NCI-H460 (cell line): ENCODE results near the gene C2orf72. TPM values are rescaled to one million over a fixed set of nuclear protein-coding genes. Genes with fewer than 3 reads are reported as not detected.
"Not testable (repeated sequence)": the region's sequence is repeated elsewhere in the genome, so short reads cannot be mapped to it uniquely, and the experiment has no call there.

Experiments
- DNase-seq: peaks from one replicate; pipeline ENCODE4 v3.0.0-alpha.2; 2016; ENCODE audit warnings: low read depth; ENCODE audit errors: extremely low read depth
- total RNA-seq: library from RNA; depleted of rRNA; stranded (reverse); fragments of >200 nt; shearing (Covaris generic); gene quantifications from 2 replicates; pipeline ENCODE4 v1.2.3, GENCODE V29; 2014

The C2orf72 gene
- total RNA-seq, 1 experiment from 2014 or later: 1.1 TPM

DNA sequence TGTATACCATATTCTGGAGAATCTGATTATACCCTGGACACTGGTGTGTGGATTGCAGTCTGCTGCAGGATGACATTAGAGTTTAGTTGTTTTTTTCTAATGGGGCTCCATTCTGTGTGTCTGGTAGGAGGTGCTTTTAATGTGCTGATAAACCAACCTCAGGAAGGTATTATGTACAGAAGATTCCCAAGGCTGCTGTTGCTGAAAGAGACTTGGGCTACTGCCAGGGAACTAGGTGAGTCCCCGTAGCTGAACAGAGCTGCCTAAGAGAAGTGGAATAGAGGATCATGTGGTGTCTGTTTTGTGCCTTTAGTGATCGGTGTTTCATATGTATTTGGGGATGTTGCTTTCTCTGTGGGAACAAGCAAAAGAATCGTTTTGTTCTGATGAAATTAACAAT, 24.9 kb upstream of the C2orf72 start:
- DNase-seq: no peak

DNA sequence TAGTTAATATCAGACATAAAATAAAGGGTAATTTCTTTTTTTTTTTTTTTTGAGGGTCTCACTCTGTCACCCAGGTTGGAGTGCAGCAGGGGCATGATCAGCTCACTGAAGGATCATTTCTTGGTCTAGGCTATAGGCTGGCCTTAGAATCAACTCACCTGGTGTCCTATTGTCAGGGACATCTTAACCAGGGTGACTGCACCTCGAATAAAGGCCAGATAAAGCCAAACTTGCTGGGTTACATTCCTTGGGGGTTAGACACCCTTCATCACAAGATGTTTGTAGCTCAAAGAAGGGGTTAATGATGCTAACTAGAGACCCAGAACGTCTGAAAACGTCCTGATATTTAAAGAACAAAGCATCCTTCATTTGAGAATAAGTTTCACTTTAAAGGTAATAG, 23.5 kb upstream of the C2orf72 start:
- DNase-seq: no peak

DNA sequence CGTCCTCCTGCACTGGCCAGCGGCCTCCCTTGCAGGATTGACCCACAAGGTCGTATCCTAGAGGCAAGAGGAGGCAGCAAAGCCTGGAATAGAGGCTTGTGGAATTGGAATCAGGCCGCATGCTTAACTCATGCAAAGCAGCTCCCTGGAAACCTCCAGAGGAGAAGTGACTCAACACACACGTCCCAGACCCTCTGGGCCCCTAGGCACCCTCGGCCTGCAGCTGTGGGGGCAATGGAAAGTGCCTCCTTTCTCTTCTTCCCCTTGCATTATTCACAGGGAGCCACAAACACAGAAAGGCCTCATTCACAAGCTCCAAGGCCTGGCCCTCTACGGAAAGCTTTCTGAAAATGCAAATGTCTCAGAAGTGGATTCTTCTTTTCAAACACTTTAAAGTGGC, 21.8 kb upstream of the C2orf72 start:
- no peak for DNase-seq

GRCh38 chr2:231015926-231016325, 21.4 kb upstream of the C2orf72 start:
- DNase-seq: no peak

- no peak for DNase-seq
Observed at GRCh38 chr2:231016566-231017230, 20.6 kb upstream of the C2orf72 start.

DNA sequence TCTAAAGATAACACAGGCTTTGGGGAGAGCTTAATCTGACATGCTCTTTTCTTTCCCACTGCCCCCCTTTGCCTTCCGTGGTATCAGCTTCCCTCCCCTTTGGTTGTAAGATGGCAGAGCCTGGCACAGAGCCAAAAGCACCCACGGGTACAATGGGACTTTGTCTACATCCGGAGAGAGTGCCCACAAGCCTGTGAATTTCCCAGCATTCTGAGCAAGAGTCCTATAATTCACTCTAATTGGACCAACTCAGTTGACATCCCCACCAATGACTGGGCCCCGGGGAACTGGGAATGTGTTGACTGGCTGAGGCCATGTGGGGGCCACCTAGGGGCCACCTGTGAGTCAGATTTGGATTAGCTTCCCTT, 20.1 kb upstream of the C2orf72 start:
- no peak for DNase-seq

- DNase-seq: no peak
Observed at GRCh38 chr2:231018184-231018583, 19.1 kb upstream of the C2orf72 start.

DNA sequence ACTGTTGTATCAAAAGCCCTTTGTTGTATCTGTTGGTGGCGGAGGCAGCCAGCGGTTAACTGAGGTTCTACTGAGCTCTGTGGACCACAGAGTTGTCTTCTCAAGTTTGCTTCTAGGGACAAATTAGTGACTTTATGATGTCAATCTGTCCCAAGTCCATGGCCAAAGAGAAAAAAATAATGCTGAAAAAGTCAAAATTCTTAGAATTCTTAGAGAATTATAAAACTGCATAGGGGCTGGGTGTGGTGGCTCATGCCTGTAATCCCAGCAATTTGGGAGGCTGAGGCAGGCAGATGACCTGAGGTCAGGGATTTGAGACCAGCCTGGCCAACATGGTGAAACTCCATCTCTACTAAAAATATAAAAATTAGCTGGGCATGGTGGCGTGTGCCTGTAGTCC, 12.3 kb upstream of the C2orf72 start:
- not testable (repeated sequence) for DNase-seq

- DNase-seq: no peak
Observed at GRCh38 chr2:231028889-231029288, 8.4 kb upstream of the C2orf72 start.

- no peak for DNase-seq
Observed at GRCh38 chr2:231029563-231029962, 7.8 kb upstream of the C2orf72 start.

GRCh38 chr2:231030725-231031124, 6.6 kb upstream of the C2orf72 start:
- no peak for DNase-seq

DNA sequence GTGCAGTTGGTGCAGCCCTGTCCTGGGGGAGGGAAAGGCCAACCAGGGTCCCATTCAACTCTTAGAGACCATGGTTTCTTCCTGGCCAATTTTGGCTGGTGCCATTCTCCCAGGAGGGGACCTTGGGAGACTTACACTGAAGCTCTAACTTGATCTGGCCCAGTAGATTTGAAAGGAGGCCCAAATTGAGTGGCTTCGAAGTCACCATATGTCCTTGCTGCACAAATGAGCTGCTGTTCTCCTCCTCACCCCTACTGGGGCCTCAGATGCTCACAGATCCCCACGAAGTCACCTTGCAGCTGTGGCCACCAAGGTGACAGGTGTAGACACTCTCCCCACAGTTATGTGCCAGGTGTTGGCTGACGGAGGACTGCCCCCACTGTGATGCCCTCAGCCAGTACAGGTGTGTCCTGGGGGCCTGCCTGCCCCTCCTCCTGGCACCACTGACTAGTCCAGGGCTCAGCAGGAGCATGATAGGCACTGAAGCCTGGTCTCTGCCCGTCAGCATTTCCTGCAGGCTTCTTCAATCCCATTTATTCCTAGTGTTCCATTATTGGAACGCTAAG, 4.7 kb upstream of the C2orf72 start:
- no peak for DNase-seq

GRCh38 chr2:231033147-231034132, 3.9 kb upstream of the C2orf72 start:
- no peak for DNase-seq

DNA sequence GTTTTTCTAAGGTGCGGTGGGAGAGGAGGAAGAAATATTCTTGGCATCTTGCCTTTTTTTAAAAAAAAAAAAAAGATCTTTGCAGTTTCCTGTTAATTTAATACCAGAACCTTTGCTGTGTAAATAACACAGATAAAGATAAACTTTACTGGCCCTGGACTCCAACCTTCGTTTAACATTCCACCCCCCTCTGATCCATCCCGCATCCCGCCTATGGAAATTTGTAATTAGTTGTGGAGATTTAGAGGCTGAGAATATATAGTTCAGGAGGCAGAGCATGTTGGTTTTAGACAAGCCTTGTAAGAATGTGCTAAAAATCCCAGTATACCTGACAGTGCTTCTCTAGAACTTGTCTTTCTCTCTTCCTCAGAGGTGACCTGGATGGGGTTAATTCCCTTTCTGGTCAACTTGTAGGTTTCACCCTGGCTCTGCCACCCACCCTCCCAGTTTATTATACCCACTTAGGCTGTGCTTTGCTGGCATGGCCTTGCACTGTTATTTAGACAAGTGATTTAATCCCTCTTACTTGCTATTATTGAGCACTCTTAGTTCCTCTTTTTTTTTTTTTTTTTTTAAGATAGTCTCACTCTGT, 2.9 kb upstream of the C2orf72 start:
- DNase-seq: no peak

GRCh38 chr2:231036131-231036530, 1.2 kb upstream of the C2orf72 start:
- no peak for DNase-seq

DNA sequence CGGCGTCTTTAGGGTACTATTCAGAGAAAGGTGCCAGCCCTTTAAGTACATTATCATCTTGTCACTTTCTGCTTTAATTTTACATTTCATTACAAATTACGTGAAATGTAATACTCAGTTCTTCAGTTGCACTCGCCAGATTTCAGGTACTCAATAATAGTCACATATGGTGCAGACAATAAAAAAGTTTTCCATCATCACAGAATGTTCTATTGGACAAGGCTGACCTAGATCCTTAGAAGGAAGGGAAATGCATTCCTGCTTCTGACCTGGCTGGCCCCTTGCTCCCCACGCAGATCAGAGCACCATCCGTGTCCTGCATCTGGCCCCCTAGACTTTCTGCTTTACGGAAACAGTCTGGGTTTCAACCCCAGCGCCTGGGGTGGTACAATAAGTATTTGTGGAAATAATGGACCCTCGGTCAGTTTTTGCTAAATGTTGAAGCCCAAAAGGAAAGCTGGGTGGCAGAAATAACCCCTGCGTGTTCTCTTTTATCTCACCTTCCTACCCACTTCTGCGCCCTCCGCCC, 681 bp upstream of the C2orf72 start:
- DNase-seq: no peak

GRCh38 chr2:231037731-231038482, 584 bp downstream of the C2orf72 start:
- no peak for DNase-seq

DNA sequence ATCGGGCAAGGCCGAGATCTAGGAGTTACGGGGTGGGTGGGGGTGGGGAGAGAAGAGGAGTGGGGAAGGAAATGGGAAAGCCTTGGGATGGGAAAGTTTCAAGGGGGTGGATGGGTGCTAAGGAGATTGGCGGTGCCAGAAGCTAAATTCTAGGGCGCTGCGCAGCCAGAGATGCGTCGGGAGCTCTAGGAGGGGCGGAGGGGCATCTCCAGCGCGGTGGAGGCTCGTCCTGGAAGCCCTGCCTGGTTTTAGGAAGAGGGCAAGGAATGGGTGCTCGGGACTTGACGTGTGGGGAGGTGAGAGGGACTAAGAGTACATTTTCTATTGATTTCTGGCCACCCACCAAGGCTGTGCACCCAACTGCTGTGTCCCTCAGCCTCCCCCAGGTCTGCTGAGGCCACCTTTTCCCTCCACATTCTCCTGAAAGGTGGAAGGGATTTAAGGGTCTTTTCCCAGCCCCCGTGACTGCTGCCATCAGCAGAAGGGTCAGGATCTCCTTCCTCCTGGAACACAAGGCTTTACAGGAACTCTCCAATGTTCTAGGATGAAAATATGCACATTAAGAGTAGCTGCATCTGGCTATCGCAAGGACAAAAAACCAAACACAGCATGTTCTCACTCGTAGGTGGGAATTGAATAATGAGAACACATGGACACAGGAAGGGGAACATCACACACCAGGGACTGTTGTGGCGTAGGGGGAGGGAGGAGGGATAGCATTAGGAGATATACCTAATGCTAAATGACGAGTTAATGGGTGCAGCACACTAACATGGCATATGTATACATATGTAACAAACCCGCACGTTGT, 1.4 kb downstream of the C2orf72 start:
- DNase-seq: no peak

GRCh38 chr2:231039294-231039664, 2.0 kb downstream of the C2orf72 start:
- no peak for DNase-seq
